A549 (cell line): ENCODE measurements around the gene NHSL1.

Experiments used
- KDM5A ChIP-seq: fragments of 200-600 bp; sonication (generic); IDR thresholded peaks from 2 replicates; pipeline ENCODE4 v1.6.1; 2016; ENCODE audit warnings: antibody characterized with exemption, mild to moderate bottlenecking
- MYC ChIP-seq: IDR thresholded peaks from 2 replicates; pipeline ENCODE4 v1.6.1; 2012; ENCODE audit warnings: mild to moderate bottlenecking, inconsistent platforms, low read length, improper control_type of control experiment, borderline replicate concordance
- RFX5 ChIP-seq: fragments of 450-650 bp; IDR thresholded peaks from 2 replicates; pipeline ENCODE4 v1.7.1; 2014; ENCODE audit warnings: antibody characterized with exemption, mild to moderate bottlenecking, moderate library complexity
- TF ChIP-seq, protein P1 (sequence below): fragments of >200 bp; sonication (Bioruptor Twin); formaldehyde crosslinking; IDR thresholded peaks from 3 replicates; pipeline ENCODE4 v1.5.1; 2016

DNA sequence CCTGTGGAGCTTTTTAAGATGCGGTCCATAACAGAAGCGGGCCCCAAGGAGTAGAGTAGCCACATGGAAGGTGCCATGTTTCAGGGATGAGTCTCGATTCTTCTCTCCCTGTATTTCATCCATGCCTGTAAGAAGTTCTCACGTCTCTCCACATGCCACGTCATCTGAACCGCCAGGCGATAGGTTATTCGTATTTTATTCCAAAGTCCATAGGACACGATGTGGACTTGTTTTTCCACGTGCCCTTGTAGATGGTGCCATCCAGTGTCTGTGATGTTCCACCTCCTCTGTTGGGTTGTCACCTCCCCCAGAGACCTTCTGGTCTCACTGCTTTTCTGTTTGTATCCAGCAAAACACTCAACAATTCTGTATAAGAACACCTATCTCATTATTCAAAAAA, 77.7 kb downstream of the NHSL1 start:
- TF ChIP-seq KDM5A, result no peak
- TF ChIP-seq, protein P1, sequence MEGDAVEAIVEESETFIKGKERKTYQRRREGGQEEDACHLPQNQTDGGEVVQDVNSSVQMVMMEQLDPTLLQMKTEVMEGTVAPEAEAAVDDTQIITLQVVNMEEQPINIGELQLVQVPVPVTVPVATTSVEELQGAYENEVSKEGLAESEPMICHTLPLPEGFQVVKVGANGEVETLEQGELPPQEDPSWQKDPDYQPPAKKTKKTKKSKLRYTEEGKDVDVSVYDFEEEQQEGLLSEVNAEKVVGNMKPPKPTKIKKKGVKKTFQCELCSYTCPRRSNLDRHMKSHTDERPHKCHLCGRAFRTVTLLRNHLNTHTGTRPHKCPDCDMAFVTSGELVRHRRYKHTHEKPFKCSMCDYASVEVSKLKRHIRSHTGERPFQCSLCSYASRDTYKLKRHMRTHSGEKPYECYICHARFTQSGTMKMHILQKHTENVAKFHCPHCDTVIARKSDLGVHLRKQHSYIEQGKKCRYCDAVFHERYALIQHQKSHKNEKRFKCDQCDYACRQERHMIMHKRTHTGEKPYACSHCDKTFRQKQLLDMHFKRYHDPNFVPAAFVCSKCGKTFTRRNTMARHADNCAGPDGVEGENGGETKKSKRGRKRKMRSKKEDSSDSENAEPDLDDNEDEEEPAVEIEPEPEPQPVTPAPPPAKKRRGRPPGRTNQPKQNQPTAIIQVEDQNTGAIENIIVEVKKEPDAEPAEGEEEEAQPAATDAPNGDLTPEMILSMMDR, result no peak
- TF ChIP-seq MYC, result no peak
- no peak for TF ChIP-seq RFX5
